Measurements from ENCODE around the gene ABCA4.

The ABCA4 gene

DNA sequence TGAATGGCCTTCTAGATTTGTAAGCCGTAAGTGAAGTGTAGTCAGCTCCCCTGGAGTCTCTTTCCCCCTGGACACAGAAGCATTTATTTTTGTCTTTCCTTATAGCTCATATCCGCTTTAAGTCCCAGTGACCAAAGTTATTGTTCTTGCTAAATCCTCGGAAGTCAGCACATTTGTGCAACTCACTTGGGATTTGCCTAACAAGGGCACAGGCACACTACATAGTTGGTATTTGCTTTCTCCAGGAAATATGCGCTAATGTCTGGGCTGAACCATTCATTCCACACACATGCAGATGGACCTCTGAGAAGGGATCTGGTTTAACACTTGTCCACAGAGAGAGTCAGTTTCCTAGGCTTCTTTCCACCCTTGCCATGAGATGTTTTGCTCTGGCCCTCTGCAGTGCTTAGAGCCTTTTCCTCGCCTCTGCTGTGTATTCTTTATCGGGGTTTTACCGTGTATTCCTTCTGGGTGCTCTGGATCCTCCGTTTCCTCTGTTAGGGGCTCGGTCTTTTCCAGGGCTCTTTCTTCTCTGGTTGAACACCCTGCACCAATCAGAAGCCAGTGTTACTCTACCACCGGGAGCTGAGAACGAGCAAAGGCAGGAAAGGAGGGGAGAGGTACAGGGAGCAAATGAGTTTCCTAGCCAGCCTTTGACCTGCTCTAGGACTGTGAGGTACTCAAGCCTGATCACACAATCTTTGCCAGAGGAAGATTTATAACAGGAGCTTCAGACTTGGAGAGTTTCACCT lies 72.4 kb downstream of the ABCA4 start:
- TF ChIP-seq, protein P1, sequence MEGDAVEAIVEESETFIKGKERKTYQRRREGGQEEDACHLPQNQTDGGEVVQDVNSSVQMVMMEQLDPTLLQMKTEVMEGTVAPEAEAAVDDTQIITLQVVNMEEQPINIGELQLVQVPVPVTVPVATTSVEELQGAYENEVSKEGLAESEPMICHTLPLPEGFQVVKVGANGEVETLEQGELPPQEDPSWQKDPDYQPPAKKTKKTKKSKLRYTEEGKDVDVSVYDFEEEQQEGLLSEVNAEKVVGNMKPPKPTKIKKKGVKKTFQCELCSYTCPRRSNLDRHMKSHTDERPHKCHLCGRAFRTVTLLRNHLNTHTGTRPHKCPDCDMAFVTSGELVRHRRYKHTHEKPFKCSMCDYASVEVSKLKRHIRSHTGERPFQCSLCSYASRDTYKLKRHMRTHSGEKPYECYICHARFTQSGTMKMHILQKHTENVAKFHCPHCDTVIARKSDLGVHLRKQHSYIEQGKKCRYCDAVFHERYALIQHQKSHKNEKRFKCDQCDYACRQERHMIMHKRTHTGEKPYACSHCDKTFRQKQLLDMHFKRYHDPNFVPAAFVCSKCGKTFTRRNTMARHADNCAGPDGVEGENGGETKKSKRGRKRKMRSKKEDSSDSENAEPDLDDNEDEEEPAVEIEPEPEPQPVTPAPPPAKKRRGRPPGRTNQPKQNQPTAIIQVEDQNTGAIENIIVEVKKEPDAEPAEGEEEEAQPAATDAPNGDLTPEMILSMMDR (IDR thresholded peaks at IDR 0.05), result no peak

DNA sequence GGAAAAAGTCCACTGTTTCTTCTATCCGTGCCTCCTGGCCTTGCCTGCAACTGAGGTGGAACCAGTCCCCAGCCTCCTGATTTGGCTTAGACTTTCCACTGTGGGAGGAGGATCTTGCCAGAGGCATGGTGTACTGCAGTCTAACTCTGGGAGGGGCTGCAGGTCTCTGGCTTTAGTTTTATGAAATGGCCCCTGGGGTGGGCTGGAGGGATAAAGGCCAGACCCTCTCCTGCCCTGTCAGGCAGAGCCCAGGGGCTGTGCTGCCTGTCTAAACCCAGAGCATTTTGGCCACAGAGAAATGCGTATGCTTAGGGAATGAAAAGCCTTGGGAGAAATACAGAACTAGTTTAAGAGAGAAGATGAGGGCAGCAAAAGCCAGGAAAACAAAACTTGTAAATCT lies 73.0 kb downstream of the ABCA4 start:
- TF ChIP-seq, protein P1 (IDR thresholded peaks at IDR 0.05), result no peak

DNA sequence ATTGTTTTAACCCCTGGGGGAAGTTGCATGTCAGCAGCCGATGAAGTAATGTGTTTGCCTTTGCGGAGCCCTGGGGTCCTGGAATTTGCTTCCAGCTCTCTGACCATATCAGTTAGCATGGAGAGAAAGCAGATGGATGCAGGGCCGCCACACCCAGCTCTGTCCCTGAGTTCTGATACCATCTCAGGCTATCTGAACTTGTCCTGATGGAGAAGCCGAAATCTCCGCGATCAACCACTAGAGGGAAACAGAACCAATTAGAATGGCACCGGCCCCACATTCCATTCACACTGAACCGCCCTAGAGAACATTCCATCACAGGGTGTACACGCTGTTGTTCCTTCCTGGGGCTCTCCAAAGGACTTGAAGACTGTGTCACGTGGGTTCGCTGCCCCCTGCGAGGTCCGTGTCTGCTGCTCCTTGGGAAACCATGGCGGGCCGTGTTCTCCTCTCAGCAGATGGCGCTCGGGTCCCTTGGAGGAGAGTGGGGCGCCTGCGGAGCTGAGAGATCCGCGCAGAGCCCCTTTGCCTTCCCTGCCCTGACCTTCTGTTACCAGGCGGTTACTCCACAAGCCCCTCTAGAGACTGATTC lies 75.4 kb downstream of the ABCA4 start:
- TF ChIP-seq, protein P1 (IDR thresholded peaks at IDR 0.05), result peak; percentile 65

DNA sequence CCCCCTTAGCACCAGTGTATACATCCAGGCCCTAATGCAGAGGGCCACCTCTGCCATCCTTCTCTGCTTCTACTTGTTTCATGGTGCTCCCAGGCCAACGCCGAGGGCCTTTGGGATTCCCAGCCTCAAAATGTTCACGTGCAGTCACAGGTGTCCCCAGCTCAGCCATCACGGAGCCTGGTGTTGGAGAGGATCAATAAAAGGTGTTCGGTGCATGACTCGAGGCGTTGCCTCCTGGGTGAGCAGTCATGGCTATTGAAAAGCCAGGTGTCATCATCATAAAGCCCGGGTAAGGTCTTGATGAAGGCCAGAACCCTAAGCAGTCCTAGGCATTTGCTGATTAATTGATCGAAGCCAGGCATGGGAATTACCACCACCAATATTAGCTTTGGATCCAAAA lies 76.1 kb downstream of the ABCA4 start:
- TF ChIP-seq, protein P1 (IDR thresholded peaks at IDR 0.05), result no peak

DNA sequence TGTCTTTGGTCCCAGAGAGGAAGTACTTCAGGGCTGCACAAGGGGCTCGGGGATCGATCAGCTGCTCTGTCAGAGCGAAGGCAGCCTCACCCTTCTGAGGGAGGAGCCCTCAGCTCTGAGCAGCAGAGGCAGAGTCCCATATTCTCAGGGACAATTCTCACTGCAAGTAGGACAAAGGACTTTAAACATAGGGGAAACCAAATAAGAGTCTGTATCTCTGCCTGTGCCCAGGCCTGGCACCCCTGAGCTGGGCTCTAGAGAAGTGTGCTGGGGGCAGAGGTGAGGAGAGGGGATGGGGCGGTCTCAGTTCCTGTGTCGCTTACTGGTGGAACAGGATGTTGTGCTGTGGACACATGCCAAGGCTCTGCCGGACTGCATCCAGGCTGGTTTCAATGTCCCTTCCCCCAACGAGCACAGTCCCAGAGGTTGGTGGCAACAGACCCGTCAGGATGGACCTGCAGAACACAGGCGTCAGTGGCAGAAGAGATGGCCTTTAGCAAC lies 76.6 kb downstream of the ABCA4 start:
- TF ChIP-seq, protein P1 (IDR thresholded peaks at IDR 0.05), result no peak

DNA sequence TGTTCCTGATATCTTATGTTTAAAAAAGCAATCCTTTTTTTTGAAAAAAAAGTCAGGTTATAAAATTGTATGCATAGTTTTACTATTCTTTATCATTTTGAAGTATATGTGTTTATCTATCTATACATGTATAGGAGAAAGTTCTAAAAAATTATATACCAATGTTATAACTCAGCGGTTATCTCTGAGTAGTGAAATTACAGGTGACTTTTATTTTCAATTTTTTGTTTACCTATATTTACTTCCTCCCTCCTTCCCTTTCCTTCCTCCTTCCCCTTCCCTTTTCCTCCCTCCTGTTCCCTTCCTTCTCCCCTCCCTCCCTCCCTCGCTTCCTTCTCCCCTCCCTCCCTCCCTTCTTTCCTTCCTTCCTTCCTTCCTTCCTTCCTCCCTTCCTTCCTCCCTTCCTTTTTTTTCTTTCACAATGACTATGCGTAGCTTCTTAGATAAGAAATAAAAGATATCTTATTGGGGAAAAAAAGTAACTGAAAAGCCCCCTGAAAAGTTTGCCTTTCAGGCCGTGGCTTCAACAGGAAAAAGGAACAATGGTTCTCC lies 77.1 kb downstream of the ABCA4 start:
- TF ChIP-seq, protein P1 (IDR thresholded peaks at IDR 0.05), result no peak

DNA sequence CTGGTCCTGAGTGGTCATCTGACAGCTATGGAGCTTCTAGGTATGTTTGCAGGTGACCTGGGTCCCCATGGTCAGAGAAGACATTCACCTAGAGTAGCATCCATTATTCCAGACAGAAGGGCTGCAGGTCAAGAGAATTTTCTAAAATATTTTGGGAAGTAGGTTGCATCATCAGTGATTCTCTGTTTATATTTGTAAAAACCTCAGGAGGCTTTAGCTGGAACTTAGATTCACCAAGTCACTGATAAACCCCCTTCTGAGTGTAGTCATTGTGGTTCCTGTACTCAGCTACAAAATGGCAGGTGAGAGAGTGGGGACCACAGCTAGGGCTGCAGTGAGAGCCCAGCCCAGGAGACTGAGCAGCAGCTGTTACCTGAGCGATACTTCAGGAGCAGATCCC lies 78.6 kb downstream of the ABCA4 start:
- TF ChIP-seq, protein P1 (IDR thresholded peaks at IDR 0.05), result no peak
